K562 (cell line): ENCODE data around the gene MCU. TPM values are rescaled to one million over a fixed set of nuclear protein-coding genes. Genes with fewer than 3 reads are reported as not detected.

Experiments
- BACH1 ChIP-seq: fragments of 200-800 bp; sonication (Bioruptor generic); IDR thresholded peaks from 2 replicates; pipeline ENCODE4 v1.6.1; 2016; ENCODE audit warnings: missing genetic modification characterization, missing compliant biosample characterization
- CEBPG ChIP-seq, 3 experiments: fragments of 200-800 bp in 1 of 3; sonication (Bioruptor generic) in 1 of 3; sonication (generic) in 1 of 3; formaldehyde crosslinking in 1 of 3; IDR thresholded peaks in 2 of 3; conservative IDR thresholded peaks in 1 of 3; 2 replicates each; pipeline versions ENCODE4 v1.6.1 to v1.8.0; 2016 to 2022; ENCODE audit warnings: missing compliant biosample characterization in 2 of 3, missing genetic modification characterization in 2 of 3, mild to moderate bottlenecking in 1 of 3, missing genetic modification reagents in 1 of 3
- CHCHD3 ChIP-seq: fragments of 250-450 bp; sonication (Bioruptor Pico); IDR thresholded peaks from 2 replicates; pipeline ENCODE4 v2.1.2; 2022; ENCODE audit warnings: mild to moderate bottlenecking
- ELF4 ChIP-seq: fragments of 450-650 bp; formaldehyde crosslinking; IDR thresholded peaks from 2 replicates; pipeline ENCODE4 v1.4.0; 2022; ENCODE audit warnings: missing genetic modification characterization
- ETS2 ChIP-seq: IDR thresholded peaks from 2 replicates; pipeline ENCODE4 v1.6.1; 2016; ENCODE audit warnings: borderline replicate concordance, missing genetic modification characterization, mild to moderate bottlenecking, moderate library complexity, missing compliant biosample characterization; ENCODE audit not compliant: poor library complexity, severe bottlenecking
- GABPB1 ChIP-seq: sonication (generic); formaldehyde crosslinking; IDR thresholded peaks from 2 replicates; pipeline ENCODE4 v1.8.0; 2022; ENCODE audit warnings: mild to moderate bottlenecking, missing genetic modification reagents
- JUNB ChIP-seq: fragments of 450-650 bp; formaldehyde crosslinking; conservative IDR thresholded peaks from 2 replicates; pipeline ENCODE4 v1.4.0; 2020; ENCODE audit warnings: mild to moderate bottlenecking
- KLF16 ChIP-seq: IDR thresholded peaks from 2 replicates; pipeline ENCODE4 v1.6.1; 2016; ENCODE audit warnings: antibody characterized with exemption
- MIER1 ChIP-seq: fragments of 450-650 bp; IDR thresholded peaks from 2 replicates; pipeline ENCODE4 v1.6.1; 2016; ENCODE audit warnings: antibody characterized with exemption, mild to moderate bottlenecking, low read depth
- MTA3 ChIP-seq: fragments of 450-650 bp; formaldehyde crosslinking; IDR thresholded peaks from 2 replicates; pipeline ENCODE4 v1.6.1; 2017; ENCODE audit warnings: mild to moderate bottlenecking, borderline replicate concordance
- MTF1 ChIP-seq: fragments of 250-450 bp; sonication (Bioruptor Pico); IDR thresholded peaks from 2 replicates; pipeline ENCODE4 v1.9.0; 2021; ENCODE audit warnings: moderate library complexity, mild to moderate bottlenecking, inconsistent platforms, borderline replicate concordance
- NELFE ChIP-seq: IDR thresholded peaks from 2 replicates; pipeline ENCODE4 v1.6.1; 2011; ENCODE audit warnings: mild to moderate bottlenecking; ENCODE audit not compliant: insufficient read depth, insufficient read length
- RUNX1 ChIP-seq: sonication (generic); IDR thresholded peaks from 2 replicates; pipeline ENCODE4 v1.6.1; 2016; ENCODE audit warnings: antibody characterized with exemption, low read depth
- TFAM ChIP-seq: fragments of 250-450 bp; sonication (Bioruptor Pico); conservative IDR thresholded peaks from 2 replicates; pipeline ENCODE4 v1.5.0; 2021; ENCODE audit warnings: mild to moderate bottlenecking, moderate library complexity
- ZBTB7A ChIP-seq: IDR thresholded peaks from 2 replicates; pipeline ENCODE4 v1.6.1; 2011; ENCODE audit warnings: low read depth, mild to moderate bottlenecking, low read length, moderate library complexity, borderline replicate concordance; ENCODE audit not compliant: control insufficient read depth
- ZBTB8A ChIP-seq: fragments of 450-650 bp; IDR thresholded peaks from 2 replicates; pipeline ENCODE4 v1.6.1; 2018; ENCODE audit warnings: mild to moderate bottlenecking, moderate library complexity; ENCODE audit not compliant: partially characterized antibody
- ZC3H4 ChIP-seq: sonication (generic); formaldehyde crosslinking; IDR thresholded peaks from 2 replicates; pipeline ENCODE4 v1.9.0; 2021; ENCODE audit warnings: missing genetic modification reagents, borderline replicate concordance
- ZNF140 ChIP-seq: fragments of 250-450 bp; sonication (Bioruptor Pico); IDR thresholded peaks from 2 replicates; pipeline ENCODE4 v1.8.0; 2021; ENCODE audit warnings: moderate library complexity, mild to moderate bottlenecking, inconsistent platforms
- ZNF165 ChIP-seq: fragments of 250-450 bp; sonication (Bioruptor Pico); IDR thresholded peaks from 2 replicates; pipeline ENCODE4 v1.4.0; 2020; ENCODE audit warnings: borderline replicate concordance
- ZNF696 ChIP-seq: fragments of 250-450 bp; sonication (Bioruptor Pico); conservative IDR thresholded peaks from 2 replicates; pipeline ENCODE4 v1.4.0; 2020; ENCODE audit warnings: mild to moderate bottlenecking, moderate library complexity
- ZNF764 ChIP-seq: fragments of 250-450 bp; sonication (Bioruptor Pico); IDR thresholded peaks from 2 replicates; pipeline ENCODE4 v1.4.0; 2020; ENCODE audit warnings: low read depth, mild to moderate bottlenecking, moderate library complexity
- polyA plus RNA-seq, 8 experiments: library from polyadenylated mRNA; depleted of rRNA in 4 of 8; stranded (reverse) in 5 of 8; unstranded in 3 of 8; fragments of >200 nt; fragmentation: Nextera tagmentation in 2 of 8; fragmentation: Illumina TruSeq in 1 of 8; extraction: Ambion mirVana in 2 of 8; extraction: Trizol in 1 of 8; gene quantifications; 2 replicates each; pipeline versions ENCODE4 v1.2.1 to v1.2.3, GENCODE V29; 2011 to 2014; ENCODE audit warnings: inconsistent platforms in 1 of 8, missing spikeins in 1 of 8
- total RNA-seq, 7 experiments: library from RNA; depleted of rRNA in 6 of 7; stranded (reverse); fragments of >200 nt in 6 of 7; fragmentation: Illumina TruSeq in 2 of 7; extraction: Trizol in 2 of 7; gene quantifications; 2 replicates each; pipeline versions ENCODE4 v1.2.1 to v1.2.3, GENCODE V29; 2011 to 2021; ENCODE audit warnings: low replicate concordance in 1 of 7
- TF ChIP-seq, protein P1 (sequence below): fragments of 200-800 bp; sonication (Bioruptor generic); IDR thresholded peaks from 2 replicates; pipeline ENCODE4 v1.6.1; 2017; ENCODE audit warnings: missing genetic modification characterization, missing compliant biosample characterization
- TF ChIP-seq, protein P2 (sequence below): fragments of 450-650 bp; formaldehyde crosslinking; IDR thresholded peaks from 2 replicates; pipeline ENCODE4 v1.4.0; 2020; ENCODE audit warnings: mild to moderate bottlenecking, moderate library complexity
- TF ChIP-seq, protein P3 (sequence below): sonication (generic); formaldehyde crosslinking; IDR thresholded peaks from 2 replicates; pipeline ENCODE4 v1.8.0; 2022; ENCODE audit warnings: missing genetic modification reagents, mild to moderate bottlenecking, borderline replicate concordance

Gene MCU
- total and polyA plus RNA-seq, 9 of the 15 experiments (the other 6 are each of a cell fraction or from before 2014, with no cell fraction given) = 8.2 to 88.8 (median 21.3) TPM

DNA sequence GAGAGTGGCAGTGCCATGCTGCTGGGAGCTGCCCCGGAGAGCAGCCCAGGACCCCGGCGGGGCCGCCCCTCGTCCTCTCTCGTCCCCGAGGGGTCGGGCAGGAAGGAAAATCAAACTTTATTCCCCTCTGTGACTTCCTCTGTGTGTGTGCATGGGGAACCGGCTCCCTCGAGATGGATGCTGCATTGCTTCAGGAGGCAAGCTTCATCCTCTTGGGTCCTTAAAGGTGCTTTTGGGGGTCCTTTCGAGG, 726 bp downstream of the MCU start (continued):
- TF ChIP-seq, protein P1, sequence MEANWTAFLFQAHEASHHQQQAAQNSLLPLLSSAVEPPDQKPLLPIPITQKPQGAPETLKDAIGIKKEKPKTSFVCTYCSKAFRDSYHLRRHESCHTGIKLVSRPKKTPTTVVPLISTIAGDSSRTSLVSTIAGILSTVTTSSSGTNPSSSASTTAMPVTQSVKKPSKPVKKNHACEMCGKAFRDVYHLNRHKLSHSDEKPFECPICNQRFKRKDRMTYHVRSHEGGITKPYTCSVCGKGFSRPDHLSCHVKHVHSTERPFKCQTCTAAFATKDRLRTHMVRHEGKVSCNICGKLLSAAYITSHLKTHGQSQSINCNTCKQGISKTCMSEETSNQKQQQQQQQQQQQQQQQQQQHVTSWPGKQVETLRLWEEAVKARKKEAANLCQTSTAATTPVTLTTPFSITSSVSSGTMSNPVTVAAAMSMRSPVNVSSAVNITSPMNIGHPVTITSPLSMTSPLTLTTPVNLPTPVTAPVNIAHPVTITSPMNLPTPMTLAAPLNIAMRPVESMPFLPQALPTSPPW (CRISPR knock-in tag) = 0 out of 2 replicates have a peak, but pooled peaks have one; percentile 8
- TF ChIP-seq ZC3H4 (CRISPR knock-in tag) = no peak
- TF ChIP-seq ETS2 (tag) = no peak
- TF ChIP-seq CEBPG (CRISPR knock-in tag; IDR thresholded peaks at IDR 0.05) = 0 out of 2 replicates have a peak, but pooled peaks have one; percentile 8
- no peak for TF ChIP-seq CEBPG (tag; conservative IDR thresholded peaks at IDR 0.05 in 1 of 2, IDR thresholded peaks at IDR 0.05 in 1 of 2)
- TF ChIP-seq KLF16 = no peak
- no peak for TF ChIP-seq ELF4
- no peak for TF ChIP-seq NELFE
- no peak for TF ChIP-seq ZBTB8A
- TF ChIP-seq MIER1 = no peak
- TF ChIP-seq RUNX1 = no peak
- no peak for TF ChIP-seq ZNF165 (CRISPR knock-in tag)
- TF ChIP-seq CHCHD3 = no peak
- 0 out of 2 replicates have a peak, but pooled peaks have one; percentile 17 for TF ChIP-seq MTA3
- no peak for TF ChIP-seq ZBTB7A
- no peak for TF ChIP-seq BACH1 (tag)
- no peak for TF ChIP-seq JUNB
- TF ChIP-seq TFAM (CRISPR knock-in tag) = no peak
- 0 out of 2 replicates have a peak, but pooled peaks have one; percentile 37 for TF ChIP-seq ZNF764 (CRISPR knock-in tag)
- TF ChIP-seq GABPB1 = peak; percentile 30; the same call in 1 of the 2 replicates
- no peak for TF ChIP-seq MTF1 (CRISPR knock-in tag)
- TF ChIP-seq, protein P2, sequence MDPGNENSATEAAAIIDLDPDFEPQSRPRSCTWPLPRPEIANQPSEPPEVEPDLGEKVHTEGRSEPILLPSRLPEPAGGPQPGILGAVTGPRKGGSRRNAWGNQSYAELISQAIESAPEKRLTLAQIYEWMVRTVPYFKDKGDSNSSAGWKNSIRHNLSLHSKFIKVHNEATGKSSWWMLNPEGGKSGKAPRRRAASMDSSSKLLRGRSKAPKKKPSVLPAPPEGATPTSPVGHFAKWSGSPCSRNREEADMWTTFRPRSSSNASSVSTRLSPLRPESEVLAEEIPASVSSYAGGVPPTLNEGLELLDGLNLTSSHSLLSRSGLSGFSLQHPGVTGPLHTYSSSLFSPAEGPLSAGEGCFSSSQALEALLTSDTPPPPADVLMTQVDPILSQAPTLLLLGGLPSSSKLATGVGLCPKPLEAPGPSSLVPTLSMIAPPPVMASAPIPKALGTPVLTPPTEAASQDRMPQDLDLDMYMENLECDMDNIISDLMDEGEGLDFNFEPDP = no peak
- TF ChIP-seq, protein P3, sequence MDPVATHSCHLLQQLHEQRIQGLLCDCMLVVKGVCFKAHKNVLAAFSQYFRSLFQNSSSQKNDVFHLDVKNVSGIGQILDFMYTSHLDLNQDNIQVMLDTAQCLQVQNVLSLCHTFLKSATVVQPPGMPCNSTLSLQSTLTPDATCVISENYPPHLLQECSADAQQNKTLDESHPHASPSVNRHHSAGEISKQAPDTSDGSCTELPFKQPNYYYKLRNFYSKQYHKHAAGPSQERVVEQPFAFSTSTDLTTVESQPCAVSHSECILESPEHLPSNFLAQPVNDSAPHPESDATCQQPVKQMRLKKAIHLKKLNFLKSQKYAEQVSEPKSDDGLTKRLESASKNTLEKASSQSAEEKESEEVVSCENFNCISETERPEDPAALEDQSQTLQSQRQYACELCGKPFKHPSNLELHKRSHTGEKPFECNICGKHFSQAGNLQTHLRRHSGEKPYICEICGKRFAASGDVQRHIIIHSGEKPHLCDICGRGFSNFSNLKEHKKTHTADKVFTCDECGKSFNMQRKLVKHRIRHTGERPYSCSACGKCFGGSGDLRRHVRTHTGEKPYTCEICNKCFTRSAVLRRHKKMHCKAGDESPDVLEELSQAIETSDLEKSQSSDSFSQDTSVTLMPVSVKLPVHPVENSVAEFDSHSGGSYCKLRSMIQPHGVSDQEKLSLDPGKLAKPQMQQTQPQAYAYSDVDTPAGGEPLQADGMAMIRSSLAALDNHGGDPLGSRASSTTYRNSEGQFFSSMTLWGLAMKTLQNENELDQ = 0 out of 2 replicates have a peak, but pooled peaks have one; percentile 20
- TF ChIP-seq ZNF696 (CRISPR knock-in tag) = no peak
- no peak for TF ChIP-seq ZNF140 (CRISPR knock-in tag)
